ENCODE data around the gene TSGA10IP. TPM values are rescaled to one million over a fixed set of nuclear protein-coding genes. Genes with fewer than 3 reads are reported as not detected.

TSGA10IP gene
- total RNA-seq, 6 donors from 2014 or later, result 0.17 to 0.92 TPM; not detected in 4

DNA sequence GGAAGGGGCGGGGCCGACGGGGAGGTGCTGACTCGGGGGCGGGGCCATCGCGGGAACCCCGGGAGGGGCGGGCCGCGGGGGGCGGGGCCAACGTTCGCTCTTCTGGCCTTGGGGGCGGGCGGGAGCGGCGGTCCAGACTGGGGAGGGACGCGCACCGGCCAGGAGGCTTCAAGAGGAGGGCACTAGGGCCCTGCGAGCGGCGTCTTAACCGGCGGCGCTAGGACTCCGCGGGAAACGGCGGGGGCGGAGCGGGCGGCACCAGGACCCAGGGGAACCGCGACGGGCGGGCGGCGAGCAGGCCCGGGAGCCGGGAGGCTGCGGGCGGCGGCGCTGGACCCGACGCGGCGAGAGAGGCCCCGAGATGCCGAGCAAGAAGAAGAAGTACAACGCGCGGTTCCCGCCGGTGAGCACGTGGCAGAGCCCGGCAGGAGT lies 26.1 kb upstream of the TSGA10IP start, which contains the start of gene DRAP1:
Gene DRAP1, plus strand, starts transcription at position 286 of the 432 bp plus-strand sequence. Its CDS starts 76 bp downstream, at position 362.
- peak within 1 kb of the TSS; percentile 75 to 99 (median 89) for H3K4me3 ChIP-seq
- no peaks in the 10 kb centered on the region for H3K9me3 ChIP-seq
- H3K27ac ChIP-seq, result peak within 1 kb of the TSS; percentile 94 to 99 (median 97)
- ATAC-seq (ENCODE audit: low FRiP score in 2 of 2) (peak; percentile 96 to 97), DNase-seq (peak; percentile 100)
- peaks cover 0 to 25% (median 11%) of the 10 kb centered on the region in 4 donors for H3K36me3 ChIP-seq
- no peaks in the 10 kb centered on the region for H3K27me3 ChIP-seq
- peaks cover 46 to 52% (median 48%) of the 10 kb centered on the region in 4 donors for H3K4me1 ChIP-seq
- TF ChIP-seq, protein P1, sequence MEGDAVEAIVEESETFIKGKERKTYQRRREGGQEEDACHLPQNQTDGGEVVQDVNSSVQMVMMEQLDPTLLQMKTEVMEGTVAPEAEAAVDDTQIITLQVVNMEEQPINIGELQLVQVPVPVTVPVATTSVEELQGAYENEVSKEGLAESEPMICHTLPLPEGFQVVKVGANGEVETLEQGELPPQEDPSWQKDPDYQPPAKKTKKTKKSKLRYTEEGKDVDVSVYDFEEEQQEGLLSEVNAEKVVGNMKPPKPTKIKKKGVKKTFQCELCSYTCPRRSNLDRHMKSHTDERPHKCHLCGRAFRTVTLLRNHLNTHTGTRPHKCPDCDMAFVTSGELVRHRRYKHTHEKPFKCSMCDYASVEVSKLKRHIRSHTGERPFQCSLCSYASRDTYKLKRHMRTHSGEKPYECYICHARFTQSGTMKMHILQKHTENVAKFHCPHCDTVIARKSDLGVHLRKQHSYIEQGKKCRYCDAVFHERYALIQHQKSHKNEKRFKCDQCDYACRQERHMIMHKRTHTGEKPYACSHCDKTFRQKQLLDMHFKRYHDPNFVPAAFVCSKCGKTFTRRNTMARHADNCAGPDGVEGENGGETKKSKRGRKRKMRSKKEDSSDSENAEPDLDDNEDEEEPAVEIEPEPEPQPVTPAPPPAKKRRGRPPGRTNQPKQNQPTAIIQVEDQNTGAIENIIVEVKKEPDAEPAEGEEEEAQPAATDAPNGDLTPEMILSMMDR (IDR thresholded peaks at IDR 0.05), result peak in 1 of 6 experiments; percentile 24
- TF ChIP-seq POLR2AphosphoS5 (IDR thresholded peaks at IDR 0.05) (peak; percentile 65 to 79), EP300 (IDR thresholded peaks at IDR 0.05) (peak in 1 of 4 donors; percentile 35), POLR2A (IDR thresholded peaks at IDR 0.05) (peak in 3 of 4 donors; percentile 25 to 78 (median 69))
- WGBS, 2 donors, result 0% methylated on average over 21 of the region's 59 CpGs; no CpG with 5 or more reads in 1 of the 2 donors

DNA sequence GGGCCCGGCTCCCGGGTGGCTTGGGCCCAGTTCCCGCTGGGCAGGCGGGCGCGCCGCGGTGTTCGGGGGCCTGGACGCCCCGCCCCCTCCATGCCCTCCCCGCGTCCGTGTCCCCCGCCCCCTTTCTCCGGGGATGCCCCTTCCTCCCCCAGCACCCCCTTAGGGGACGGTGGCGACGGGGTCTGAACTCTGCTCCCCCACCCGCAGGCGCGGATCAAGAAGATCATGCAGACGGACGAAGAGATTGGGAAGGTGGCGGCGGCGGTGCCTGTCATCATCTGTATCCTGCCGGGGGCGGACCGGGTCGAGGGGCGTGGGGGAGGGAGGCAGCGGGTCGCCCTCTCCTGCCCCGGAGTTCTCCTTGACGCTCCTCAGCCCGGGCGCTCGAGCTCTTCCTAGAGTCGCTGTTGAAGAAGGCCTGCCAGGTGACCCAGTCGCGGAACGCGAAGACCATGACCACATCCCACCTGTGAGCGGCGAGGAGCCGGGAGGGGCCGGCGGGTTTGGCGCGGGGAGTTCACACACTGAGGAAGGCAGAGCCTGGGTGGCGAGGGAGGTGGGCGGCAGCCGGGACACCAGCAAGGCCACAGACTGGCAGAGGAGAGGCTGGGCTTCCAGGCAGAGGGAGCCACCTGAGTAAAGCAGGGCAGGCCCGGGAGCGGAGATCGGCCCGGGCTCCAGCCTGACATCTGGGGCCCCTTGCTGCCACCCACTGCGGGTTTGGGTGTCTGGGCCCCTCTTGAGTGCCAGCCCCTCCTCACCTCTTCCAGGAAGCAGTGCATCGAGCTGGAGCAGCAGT lies 25.5 kb upstream of the TSGA10IP start:
- Histone ChIP-seq H3K4me3 (peak overlapping the region; percentile 75 to 99 (median 82)), H3K9me3 (no peaks in the 10 kb centered on the region), H3K27me3 (no peaks in the 10 kb centered on the region), H3K4me1 (peaks cover 46 to 52% (median 47%) of the 10 kb centered on the region in 4 donors), H3K27ac (peak overlapping the region; percentile 84 to 99 (median 87)), H3K36me3 (peaks cover 0 to 25% (median 11%) of the 10 kb centered on the region in 4 donors)
- 0% methylated on average over 9 to 46 of the region's 60 CpGs for WGBS, 2 donors
- DNase-seq, result peak; percentile 45 to 90
- ATAC-seq (ENCODE audit: low FRiP score in 2 of 2), result peak; percentile 0 to 63
- no peak for TF ChIP-seq POLR2A (IDR thresholded peaks at IDR 0.05)
- TF ChIP-seq POLR2AphosphoS5 (IDR thresholded peaks at IDR 0.05), result no peak
- TF ChIP-seq EP300 (IDR thresholded peaks at IDR 0.05), result no peak
- TF ChIP-seq, protein P1 (IDR thresholded peaks at IDR 0.05), result peak in 1 of 6 experiments; percentile 5

DNA sequence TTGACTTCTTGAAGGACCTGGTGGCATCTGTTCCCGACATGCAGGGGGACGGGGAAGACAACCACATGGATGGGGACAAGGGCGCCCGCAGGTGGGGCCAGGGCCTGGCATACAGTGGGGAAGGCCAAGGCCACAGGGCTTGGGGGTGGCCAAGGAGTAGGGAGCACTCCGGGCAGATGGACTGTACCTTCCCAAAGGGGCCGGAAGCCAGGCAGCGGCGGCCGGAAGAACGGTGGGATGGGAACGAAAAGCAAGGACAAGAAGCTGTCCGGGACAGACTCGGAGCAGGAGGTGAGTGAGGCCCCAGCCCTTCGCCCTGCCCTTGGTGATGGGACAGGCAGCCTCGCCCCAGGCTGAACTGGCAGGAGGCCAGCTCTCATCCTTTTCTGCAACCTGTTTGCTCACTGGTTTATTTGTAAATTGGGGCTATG lies 24.9 kb upstream of the TSGA10IP start:
- TF ChIP-seq, protein P1 (IDR thresholded peaks at IDR 0.05), result no peak
- TF ChIP-seq POLR2AphosphoS5 (IDR thresholded peaks at IDR 0.05) (no peak), POLR2A (IDR thresholded peaks at IDR 0.05) (no peak), EP300 (IDR thresholded peaks at IDR 0.05) (no peak)
- Histone ChIP-seq H3K4me1 (peaks cover 41 to 46% (median 42%) of the 10 kb centered on the region in 4 donors), H3K27ac (peak overlapping the region in 3 of 4 donors; percentile 86 to 99 (median 88)), H3K9me3 (no peaks in the 10 kb centered on the region), H3K36me3 (peaks cover 0 to 25% (median 11%) of the 10 kb centered on the region in 4 donors), H3K27me3 (no peaks in the 10 kb centered on the region), H3K4me3 (peak overlapping the region; percentile 75 to 99 (median 82))
- ATAC-seq (ENCODE audit: low FRiP score in 2 of 2) (no peak), DNase-seq (peak in 1 of 2 donors; percentile 83)
- WGBS, 2 donors, result 65 to 67% methylated on average over 14 to 15 of the region's 15 CpGs

DNA sequence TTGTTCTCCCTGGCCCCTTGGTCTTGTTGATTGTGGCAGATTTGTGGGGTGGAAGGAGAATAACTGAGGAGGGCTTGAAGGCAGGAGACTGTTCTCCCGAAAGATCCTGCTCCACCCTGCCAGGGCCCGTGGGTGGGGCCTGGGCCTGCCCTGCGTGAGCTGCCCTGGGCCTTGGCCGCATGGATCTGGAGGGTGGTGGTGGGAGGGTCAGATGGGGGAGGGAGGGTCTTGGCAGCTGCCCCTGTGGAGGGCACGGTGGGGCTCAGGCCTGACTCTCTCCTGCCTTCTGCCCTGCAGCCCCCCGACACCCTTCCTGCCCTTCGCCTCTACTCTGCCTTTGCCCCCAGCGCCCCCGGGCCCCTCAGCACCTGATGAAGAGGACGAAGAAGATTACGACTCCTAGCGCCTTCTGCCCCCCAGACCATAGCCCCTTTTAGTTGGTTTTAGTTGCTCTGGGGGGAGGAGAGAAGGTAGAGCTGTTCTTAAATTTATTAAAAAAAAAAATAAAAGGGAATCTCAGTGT lies 24.2 kb upstream of the TSGA10IP start:
- H3K27me3 ChIP-seq, result no peaks in the 10 kb centered on the region
- ATAC-seq (ENCODE audit: low FRiP score in 2 of 2), result no peak
- peak overlapping the region in 1 of 4 donors; percentile 83 for H3K4me3 ChIP-seq
- peak overlapping the region in 1 of 4 donors; percentile 99 for H3K27ac ChIP-seq
- no peak for DNase-seq
- H3K36me3 ChIP-seq, result peaks cover 0 to 25% (median 11%) of the 10 kb centered on the region in 4 donors
- TF ChIP-seq EP300 (IDR thresholded peaks at IDR 0.05), result no peak
- TF ChIP-seq, protein P1 (IDR thresholded peaks at IDR 0.05), result no peak
- no peak for TF ChIP-seq POLR2A (IDR thresholded peaks at IDR 0.05)
- TF ChIP-seq POLR2AphosphoS5 (IDR thresholded peaks at IDR 0.05), result no peak
- H3K9me3 ChIP-seq, result no peaks in the 10 kb centered on the region
- 91 to 97% methylated on average over 7 to 12 of the region's 12 CpGs for WGBS, 2 donors
- H3K4me1 ChIP-seq, result peaks cover 34 to 39% (median 35%) of the 10 kb centered on the region in 4 donors

All from upper lobe of left lung (tissue), 6 donors.